AG10803 (cell line): ENCODE data around the gene DAPK1.

Experiments
- DNase-seq: peaks from one replicate; pipeline ENCODE4 v3.0.0; 2010; ENCODE audit warnings: low read depth
- H3K4me3 ChIP-seq: 2 replicates; pipeline ENCODE4 v1.5.1; 2011; ENCODE audit warnings: mild to moderate bottlenecking, low read length, control low read depth
- CTCF ChIP-seq: conservative IDR thresholded peaks from 2 replicates; pipeline ENCODE4 v1.5.1; 2011; ENCODE audit warnings: mild to moderate bottlenecking, low read length, control low read depth, inconsistent platforms

Gene DAPK1

GRCh38 chr9:87527211-87527916 lies 29.7 kb downstream of the DAPK1 start:
- no peak for TF ChIP-seq CTCF
- no peak overlapping the region for H3K4me3 ChIP-seq
- no peak for DNase-seq

- TF ChIP-seq CTCF = no peak
- DNase-seq = no peak
- H3K4me3 ChIP-seq = no peak overlapping the region
Measured at GRCh38 chr9:87528969-87529368, 31.3 kb downstream of the DAPK1 start.

GRCh38 chr9:87529671-87530070 lies 32.0 kb downstream of the DAPK1 start:
- H3K4me3 ChIP-seq = no peak overlapping the region
- no peak for DNase-seq

GRCh38 chr9:87530716-87531115 lies 33.0 kb downstream of the DAPK1 start:
- no peak for TF ChIP-seq CTCF
- no peak overlapping the region for H3K4me3 ChIP-seq
- DNase-seq = no peak

More at GRCh38 chr9:87529671-87530070, 32.0 kb downstream of the DAPK1 start:
- TF ChIP-seq CTCF = no peak

GRCh38 chr9:87531370-87532295 lies 34.0 kb downstream of the DAPK1 start:
- TF ChIP-seq CTCF = no peak
- H3K4me3 ChIP-seq = no peak overlapping the region
- no peak for DNase-seq

- no peak overlapping the region for H3K4me3 ChIP-seq
- DNase-seq = no peak
- no peak for TF ChIP-seq CTCF
Measured at GRCh38 chr9:87533271-87533670, 35.6 kb downstream of the DAPK1 start.
